Stimulated activated naive B cell treated with anti-CD40 and anti-IgM and Interleukin-4, amounts not matched to agents 10 μg/mL and 1 μg/mL and 100 μg/mL, for 72 hours (primary cell): ENCODE data around the gene TMEM131L.
A peak's percentile ranks its signal among the peaks of the same experiment; 100 is the strongest.

Experiments used
- ATAC-seq, 2 donors: fragments of 150-1000 bp; cut with Tn5 transposase; replicated peaks; 2 replicates each; pipeline ENCODE4 v1.10.0; 2021; ENCODE audit warnings: moderate library complexity in 1 of 2
- DNase-seq: peaks from one replicate; pipeline ENCODE4 v3.0.0; 2021
- H3K27ac Mint-ChIP-seq: one replicate; pipeline ENCODE4 v1.8.0; 2022; ENCODE audit warnings: mild to moderate bottlenecking, mixed read lengths
- H3K27me3 Mint-ChIP-seq, 2 donors: one replicate each; pipeline ENCODE4 v1.8.0; 2022; ENCODE audit warnings: mixed read lengths in 2 of 2
- H3K36me3 Mint-ChIP-seq, 2 donors: one replicate each; pipeline ENCODE4 v1.8.0; 2022; ENCODE audit warnings: mixed read lengths in 2 of 2, mild to moderate bottlenecking in 1 of 2
- H3K4me1 Mint-ChIP-seq, 2 donors: one replicate each; pipeline ENCODE4 v1.8.0; 2022; ENCODE audit warnings: mixed read lengths in 2 of 2, mild to moderate bottlenecking in 1 of 2
- H3K4me3 Mint-ChIP-seq, 2 donors: one replicate each; pipeline ENCODE4 v1.8.0; 2022; ENCODE audit warnings: mild to moderate bottlenecking in 2 of 2, mixed read lengths in 2 of 2, moderate library complexity in 1 of 2
- H3K9me3 Mint-ChIP-seq, 2 donors: one replicate each; pipeline ENCODE4 v1.8.0; 2022; ENCODE audit warnings: mixed read lengths in 2 of 2, mild to moderate bottlenecking in 1 of 2

Gene TMEM131L

DNA sequence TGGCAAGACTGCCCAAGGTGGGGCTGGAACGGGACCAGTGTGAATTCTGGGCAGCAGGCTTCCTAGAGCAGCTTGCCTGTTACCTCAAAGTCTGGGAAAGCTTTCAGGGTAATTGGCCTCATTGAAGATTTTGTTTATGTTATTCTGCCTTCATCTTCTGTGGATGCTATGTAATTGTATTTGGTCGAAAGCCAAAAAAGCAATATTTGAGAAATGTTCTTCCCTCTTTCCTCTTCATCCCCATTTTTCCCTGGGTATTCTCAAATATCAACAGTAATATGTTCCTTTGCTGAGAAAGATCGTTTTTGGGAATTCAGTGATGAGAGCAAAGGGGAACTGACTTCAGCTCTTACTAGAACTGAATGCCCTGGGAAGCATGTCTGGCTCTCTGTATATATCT, 12.9 kb downstream of the TMEM131L start:
- Mint-ChIP-seq H3K27me3 (no peaks in the 10 kb centered on the region), H3K9me3 (no peaks in the 10 kb centered on the region), H3K4me1 (peaks cover 48 to 74% of the 10 kb centered on the region in 2 donors), H3K4me3 (no peak overlapping the region), H3K27ac (peak overlapping the region; percentile 53), H3K36me3 (peaks cover 34 to 50% of the 10 kb centered on the region in 2 donors)
- no peak for DNase-seq
- ATAC-seq, result no peak

DNA sequence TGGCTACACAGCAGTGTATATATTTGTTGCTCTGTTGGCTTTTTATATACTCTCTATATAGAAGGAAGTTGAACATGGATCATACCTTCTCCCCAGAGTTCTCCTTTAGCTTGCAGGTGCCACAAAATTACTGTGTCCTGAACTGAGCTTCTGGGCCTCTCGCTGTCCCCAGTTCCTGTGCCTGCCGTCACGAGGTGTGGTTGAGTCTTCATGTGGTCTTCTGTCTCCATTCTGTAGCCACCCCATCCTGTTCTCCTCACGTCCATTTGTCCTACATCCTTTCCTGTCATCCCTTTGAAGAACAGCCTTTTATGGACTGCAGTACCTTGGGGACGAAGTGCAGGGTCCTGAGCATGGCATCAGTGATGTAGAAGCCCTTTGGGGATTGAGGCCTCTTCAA, 14.5 kb downstream of the TMEM131L start:
- peaks cover 25 to 36% of the 10 kb centered on the region in 2 donors for H3K36me3 Mint-ChIP-seq
- peak in 1 of 2 donors; percentile 39 for ATAC-seq
- no peaks in the 10 kb centered on the region for H3K9me3 Mint-ChIP-seq
- peak overlapping the region; percentile 80 for H3K27ac Mint-ChIP-seq
- H3K4me3 Mint-ChIP-seq, result peak overlapping the region in 1 of 2 donors; percentile 54
- no peaks in the 10 kb centered on the region for H3K27me3 Mint-ChIP-seq
- DNase-seq, result no peak
- H3K4me1 Mint-ChIP-seq, result peaks cover 42 to 68% of the 10 kb centered on the region in 2 donors

DNA sequence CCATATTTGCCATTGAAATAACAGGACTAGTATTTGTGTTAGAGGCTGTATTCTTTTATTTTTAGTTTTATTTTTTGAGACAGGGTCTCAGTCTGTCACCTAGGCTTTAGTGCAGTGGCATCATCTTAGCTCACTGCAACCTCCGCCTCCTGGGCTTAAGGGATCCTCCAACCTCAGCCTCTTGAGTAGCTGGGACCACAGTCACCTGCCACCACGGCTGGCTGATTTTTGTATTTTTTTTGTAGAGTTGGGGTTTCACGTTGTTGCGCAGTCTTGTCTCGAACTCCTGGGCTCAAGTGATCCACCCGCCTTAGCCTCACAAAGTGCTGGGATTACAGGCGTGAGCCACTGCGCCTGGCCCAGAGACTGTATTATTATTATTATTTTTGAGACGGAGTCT, 15.3 kb downstream of the TMEM131L start:
- peaks cover 46 to 76% of the 10 kb centered on the region in 2 donors for H3K4me1 Mint-ChIP-seq
- H3K27ac Mint-ChIP-seq, result peak overlapping the region; percentile 80
- no peak overlapping the region for H3K4me3 Mint-ChIP-seq
- no peaks in the 10 kb centered on the region for H3K9me3 Mint-ChIP-seq
- ATAC-seq (no peak), DNase-seq (no peak)
- no peaks in the 10 kb centered on the region for H3K27me3 Mint-ChIP-seq
- H3K36me3 Mint-ChIP-seq, result peaks cover 24 to 36% of the 10 kb centered on the region in 2 donors

DNA sequence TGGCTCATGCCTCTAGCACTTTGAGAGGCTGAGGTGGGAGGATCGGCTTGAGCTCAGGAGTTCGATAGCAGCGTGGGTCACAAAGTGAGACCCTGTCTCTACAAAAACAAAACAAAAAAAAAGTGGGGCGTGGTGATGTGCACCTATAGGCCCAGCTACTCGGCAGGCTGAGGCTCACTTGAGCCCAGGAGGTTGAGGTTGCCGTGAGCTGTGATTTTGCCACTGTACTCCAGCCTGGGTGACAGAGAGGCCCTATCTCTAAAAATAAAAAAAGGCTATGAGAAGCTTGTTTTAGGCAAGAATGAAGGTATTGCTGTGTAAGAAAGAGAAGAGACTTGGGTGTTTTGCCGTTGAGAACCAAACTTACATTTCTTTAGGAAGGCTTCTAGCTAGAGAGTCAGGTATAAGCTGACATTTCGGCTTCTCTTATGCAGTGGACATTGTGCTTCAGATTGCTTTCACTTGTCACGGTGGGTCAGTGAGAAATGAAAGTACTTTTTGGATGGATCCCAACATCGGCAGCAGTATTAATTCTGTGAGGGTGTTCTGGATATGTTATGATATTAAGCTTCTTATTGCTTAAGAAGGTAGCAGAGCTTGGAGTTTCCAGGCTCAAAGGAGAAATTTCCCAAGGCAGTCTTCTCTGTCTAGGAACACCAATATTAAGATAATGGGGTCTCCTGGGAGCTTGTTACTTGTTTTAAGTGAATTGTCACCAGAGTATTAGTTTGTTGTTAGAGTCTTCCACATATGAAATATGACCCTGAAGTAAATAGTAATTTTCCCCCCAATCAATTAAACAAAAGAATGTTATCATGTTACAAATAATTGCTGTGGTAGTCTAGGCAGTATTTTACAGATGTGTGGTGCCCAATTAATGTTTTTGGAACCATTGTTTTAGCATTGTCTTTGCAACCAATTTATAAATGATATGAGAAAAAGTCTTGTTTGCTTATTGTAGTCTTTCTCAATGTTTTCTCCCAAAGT, 17.6 kb downstream of the TMEM131L start:
- Mint-ChIP-seq H3K9me3 (no peaks in the 10 kb centered on the region), H3K36me3 (peaks cover 16 to 26% of the 10 kb centered on the region in 2 donors), H3K4me1 (peaks cover 54 to 78% of the 10 kb centered on the region in 2 donors), H3K27me3 (no peaks in the 10 kb centered on the region), H3K4me3 (peak overlapping the region; percentile 9 to 40), H3K27ac (peak overlapping the region; percentile 63)
- DNase-seq (no peak), ATAC-seq (no peak)

DNA sequence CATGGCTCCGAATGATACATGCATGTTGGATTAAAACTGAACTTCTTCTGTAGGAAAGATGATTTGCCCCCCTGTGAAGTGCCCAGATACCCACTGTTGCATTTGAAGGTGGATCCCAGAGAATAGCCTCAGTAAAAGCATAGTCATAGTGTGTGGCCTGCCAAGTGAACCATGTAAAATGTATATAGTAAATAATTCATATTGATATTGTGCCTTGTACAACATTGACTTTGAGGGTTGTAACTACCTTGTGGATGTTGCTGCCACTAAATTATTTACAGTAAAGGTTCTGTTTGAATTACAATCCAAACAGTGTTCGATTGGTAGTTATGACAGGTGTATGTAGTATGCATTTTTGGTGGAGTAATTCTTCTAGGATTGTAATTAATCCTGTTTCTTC, 19.2 kb downstream of the TMEM131L start:
- no peak for ATAC-seq
- Mint-ChIP-seq H3K4me3 (no peak overlapping the region), H3K36me3 (peaks cover 9 to 11% of the 10 kb centered on the region in 2 donors), H3K27me3 (no peaks in the 10 kb centered on the region), H3K27ac (no peak overlapping the region), H3K9me3 (no peaks in the 10 kb centered on the region), H3K4me1 (peaks cover 52 to 78% of the 10 kb centered on the region in 2 donors)
- no peak for DNase-seq

DNA sequence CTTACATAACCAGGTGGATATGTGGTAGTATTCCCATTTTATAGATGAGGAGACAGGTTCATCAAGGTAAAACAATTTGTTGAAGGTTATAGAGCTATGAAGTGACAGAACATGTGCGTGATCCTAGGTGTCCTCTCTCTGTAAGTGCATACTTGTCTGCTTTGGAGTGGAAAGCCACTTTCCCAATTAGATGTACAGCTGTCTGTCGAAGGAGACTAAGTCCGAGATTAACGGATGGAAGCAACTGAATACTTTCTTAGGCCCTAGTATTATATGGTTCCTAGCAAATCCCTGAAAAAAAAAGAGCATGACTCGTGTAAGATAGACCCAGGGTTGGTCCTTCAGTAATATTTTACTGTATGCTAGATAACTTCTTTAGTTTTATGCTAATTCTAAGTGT, 19.7 kb downstream of the TMEM131L start:
- Mint-ChIP-seq H3K36me3 (peaks cover 6 to 7% of the 10 kb centered on the region in 2 donors), H3K27me3 (no peaks in the 10 kb centered on the region), H3K4me3 (no peak overlapping the region), H3K9me3 (no peaks in the 10 kb centered on the region), H3K27ac (peak overlapping the region; percentile 15), H3K4me1 (peaks cover 50 to 78% of the 10 kb centered on the region in 2 donors)
- ATAC-seq (no peak), DNase-seq (no peak)

DNA sequence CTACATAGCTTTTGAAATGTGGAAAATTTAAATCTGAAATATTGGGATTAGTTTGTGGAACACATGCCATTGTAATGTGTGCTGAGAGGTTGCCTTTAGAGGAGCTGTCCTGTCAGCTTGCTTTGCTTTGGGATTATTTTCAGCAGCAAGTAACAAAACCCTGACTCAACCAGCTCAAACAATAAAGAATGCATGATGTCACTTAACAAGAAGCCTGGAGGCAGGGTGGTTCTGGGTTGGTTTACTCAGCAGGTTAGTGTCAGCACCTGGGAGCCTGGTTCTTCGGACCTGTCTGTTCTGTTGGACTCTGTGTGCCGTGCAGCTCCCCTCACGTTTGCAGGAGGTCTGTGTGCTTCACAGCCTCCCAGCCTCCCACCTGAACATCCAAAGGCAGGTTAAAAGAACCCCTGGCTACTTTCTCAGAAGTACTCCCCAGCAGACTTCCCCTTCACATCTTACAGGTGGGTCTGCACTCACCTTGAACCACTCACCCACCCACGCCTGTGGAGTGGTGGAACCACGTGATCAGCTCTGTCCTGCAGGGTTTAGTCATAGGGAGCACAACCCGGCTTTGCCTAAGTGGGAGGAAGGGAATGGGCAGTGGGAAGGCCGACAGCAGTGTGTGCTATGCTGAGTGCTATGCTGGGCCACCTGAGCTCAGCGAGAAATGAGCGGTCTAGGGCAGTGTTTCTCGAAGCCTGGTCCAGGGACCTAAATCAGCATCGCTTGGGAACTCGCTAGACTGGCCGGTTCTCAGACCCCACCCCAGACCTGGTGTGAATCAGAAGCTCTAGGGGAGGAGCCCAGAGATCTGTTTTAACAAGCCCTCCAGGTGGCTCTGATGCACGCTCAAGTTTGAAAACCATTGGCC, 20.4 kb downstream of the TMEM131L start:
- Mint-ChIP-seq H3K27ac (peak overlapping the region; percentile 85), H3K4me3 (peak overlapping the region; percentile 65 to 74), H3K9me3 (no peaks in the 10 kb centered on the region), H3K27me3 (no peaks in the 10 kb centered on the region), H3K36me3 (peaks cover 5 to 8% of the 10 kb centered on the region in 2 donors), H3K4me1 (peaks cover 52 to 79% of the 10 kb centered on the region in 2 donors)
- DNase-seq (no peak), ATAC-seq (no peak)

DNA sequence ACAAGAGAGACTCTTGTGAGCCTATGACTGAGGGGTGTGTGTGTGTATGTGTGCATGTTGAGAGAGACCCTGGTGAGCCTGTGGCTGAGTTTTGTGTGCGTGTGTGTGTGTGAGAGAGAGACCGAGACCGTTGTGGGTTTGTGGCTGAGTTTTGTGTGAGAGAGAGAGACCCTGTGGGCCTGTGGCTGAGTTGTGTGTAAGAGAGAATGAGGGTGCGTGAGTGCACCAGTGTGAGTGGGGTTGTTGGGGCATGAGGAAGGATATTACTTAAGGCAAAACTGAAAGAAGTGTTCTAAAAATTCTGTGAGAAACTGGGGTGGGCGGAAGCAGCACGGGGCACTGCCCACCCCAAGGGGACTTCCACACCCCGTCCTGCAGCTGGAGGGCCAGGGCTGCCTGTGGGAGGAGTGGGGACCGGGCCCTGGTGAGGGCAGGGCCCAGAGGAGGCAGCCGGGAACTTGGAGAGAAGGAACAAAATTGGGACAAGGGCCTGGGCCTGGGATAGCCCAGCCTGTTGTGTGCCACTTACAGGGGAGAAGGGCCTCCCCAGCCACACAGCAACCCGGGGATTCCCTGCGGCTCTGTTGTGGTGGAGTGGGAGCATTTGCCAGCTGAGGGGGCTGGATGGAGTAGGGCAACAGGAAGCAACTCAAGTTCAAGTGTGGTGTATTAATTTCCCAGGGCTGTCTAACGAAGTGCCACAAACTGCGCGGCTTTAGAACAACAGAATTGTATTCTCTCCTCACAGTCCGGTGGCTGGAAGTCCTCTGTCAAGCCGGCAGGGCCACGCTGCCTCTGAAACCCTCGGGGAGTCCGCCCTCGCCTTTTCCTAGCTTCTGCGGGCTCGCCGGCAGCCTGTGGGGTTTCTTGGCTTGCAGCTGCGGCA, 22.1 kb downstream of the TMEM131L start:
- H3K4me1 Mint-ChIP-seq, result peaks cover 52 to 83% of the 10 kb centered on the region in 2 donors
- peak overlapping the region; percentile 85 for H3K27ac Mint-ChIP-seq
- peaks cover 8 to 11% of the 10 kb centered on the region in 2 donors for H3K36me3 Mint-ChIP-seq
- no peaks in the 10 kb centered on the region for H3K27me3 Mint-ChIP-seq
- peaks cover 2 to 4% of the 10 kb centered on the region in 2 donors for H3K9me3 Mint-ChIP-seq
- DNase-seq, result peak; percentile 75
- ATAC-seq, result peak; percentile 80 to 84
- H3K4me3 Mint-ChIP-seq, result peak overlapping the region; percentile 65 to 74

DNA sequence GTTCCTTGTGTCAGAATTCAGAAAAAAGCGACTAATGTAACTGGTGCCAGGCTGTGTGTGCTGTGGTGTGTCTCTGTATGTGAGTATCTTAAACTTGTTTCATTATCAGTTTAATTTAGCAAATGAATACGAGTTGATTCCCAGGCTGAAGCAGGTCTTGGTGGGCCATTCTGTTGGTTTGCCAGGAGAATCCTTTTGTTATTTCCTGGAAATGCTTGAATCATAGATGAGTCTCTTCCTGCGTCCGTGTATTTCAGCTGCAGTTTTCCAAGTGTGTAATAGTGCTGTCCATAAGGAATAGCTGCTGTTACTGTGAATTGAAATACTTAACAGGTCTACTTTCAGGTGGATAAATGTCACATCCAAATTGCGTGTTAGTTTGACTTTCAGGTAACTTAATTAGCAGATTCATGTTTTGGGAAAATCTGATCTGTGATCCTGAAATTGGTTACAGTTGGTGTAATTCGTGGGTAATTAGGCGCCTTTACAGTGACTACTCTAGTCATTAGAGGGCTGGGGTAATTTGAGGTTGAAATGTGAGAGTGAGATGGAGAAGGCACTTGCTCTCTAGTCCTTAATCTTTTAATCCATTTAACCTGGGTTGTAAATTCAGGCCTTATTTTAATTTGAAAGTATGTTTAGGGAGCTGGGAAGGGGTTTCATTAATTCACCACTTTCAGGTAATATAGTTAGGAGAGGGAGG, 23.8 kb downstream of the TMEM131L start:
- no peak for DNase-seq
- H3K4me3 Mint-ChIP-seq, result peak overlapping the region; percentile 65 to 74
- peaks cover 10 to 22% of the 10 kb centered on the region in 2 donors for H3K36me3 Mint-ChIP-seq
- H3K27ac Mint-ChIP-seq, result peak overlapping the region; percentile 85
- peaks cover 56 to 90% of the 10 kb centered on the region in 2 donors for H3K4me1 Mint-ChIP-seq
- H3K27me3 Mint-ChIP-seq, result no peaks in the 10 kb centered on the region
- no peak for ATAC-seq
- peaks cover 2 to 4% of the 10 kb centered on the region in 2 donors for H3K9me3 Mint-ChIP-seq

DNA sequence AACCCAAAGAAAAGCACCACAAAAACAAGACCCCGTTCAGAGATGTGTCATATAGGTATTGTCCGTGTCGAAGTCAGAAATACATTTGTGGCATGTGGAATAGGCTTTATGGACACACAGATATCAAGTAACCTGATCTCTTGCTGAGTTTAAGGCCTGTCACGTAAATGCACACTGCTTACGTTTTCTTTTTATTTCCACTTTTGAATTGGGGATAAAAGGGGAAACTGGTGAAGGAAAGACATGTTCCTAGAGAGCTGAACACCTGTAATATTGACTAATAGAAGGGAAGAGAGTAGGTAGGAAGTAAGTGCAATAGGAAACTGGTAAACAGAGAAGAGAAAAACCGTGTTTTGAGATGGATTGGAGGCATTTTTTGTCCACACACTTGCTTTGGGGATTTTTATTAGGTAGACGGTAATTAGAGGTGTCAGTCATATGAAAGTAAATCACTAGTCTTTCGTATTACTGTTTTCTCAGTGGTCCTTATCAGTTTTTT, 24.9 kb downstream of the TMEM131L start:
- peaks cover 2 to 4% of the 10 kb centered on the region in 2 donors for H3K9me3 Mint-ChIP-seq
- peak overlapping the region; percentile 56 for H3K27ac Mint-ChIP-seq

DNA sequence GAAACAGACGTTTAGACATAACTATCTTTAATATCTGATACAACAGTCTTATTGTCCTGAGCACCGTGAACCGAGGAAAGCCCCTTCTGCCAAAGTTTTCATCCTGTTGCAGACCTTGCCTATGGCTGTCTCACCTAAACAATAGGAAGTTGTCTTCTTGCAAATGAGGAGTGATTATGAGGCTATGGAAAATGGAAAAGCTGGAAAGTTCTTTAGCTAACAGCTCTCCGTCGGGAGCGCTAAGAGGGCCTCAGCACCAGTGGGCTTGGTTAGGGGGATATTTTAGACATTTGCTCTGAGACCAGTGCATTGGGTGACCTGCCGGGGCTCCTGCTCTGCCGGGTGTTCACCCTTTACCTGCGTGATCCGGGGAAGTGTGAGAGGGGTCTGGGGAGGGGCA, 28.4 kb downstream of the TMEM131L start:
- peaks cover 63 to 90% of the 10 kb centered on the region in 2 donors for H3K4me1 Mint-ChIP-seq
- H3K36me3 Mint-ChIP-seq, result peaks cover 27 to 44% of the 10 kb centered on the region in 2 donors
- peaks cover 2 to 5% of the 10 kb centered on the region in 2 donors for H3K9me3 Mint-ChIP-seq
- DNase-seq, result no peak
- no peak for ATAC-seq
- peak overlapping the region; percentile 88 for H3K27ac Mint-ChIP-seq
- no peaks in the 10 kb centered on the region for H3K27me3 Mint-ChIP-seq
- peak overlapping the region; percentile 10 to 17 for H3K4me3 Mint-ChIP-seq

More for the DNA sequence above, 24.9 kb downstream of the TMEM131L start:
- Mint-ChIP-seq H3K27me3 (no peaks in the 10 kb centered on the region), H3K4me3 (peak overlapping the region; percentile 41 to 58), H3K36me3 (peaks cover 16 to 31% of the 10 kb centered on the region in 2 donors), H3K4me1 (peaks cover 58 to 90% of the 10 kb centered on the region in 2 donors)
- no peak for ATAC-seq
- DNase-seq, result no peak

DNA sequence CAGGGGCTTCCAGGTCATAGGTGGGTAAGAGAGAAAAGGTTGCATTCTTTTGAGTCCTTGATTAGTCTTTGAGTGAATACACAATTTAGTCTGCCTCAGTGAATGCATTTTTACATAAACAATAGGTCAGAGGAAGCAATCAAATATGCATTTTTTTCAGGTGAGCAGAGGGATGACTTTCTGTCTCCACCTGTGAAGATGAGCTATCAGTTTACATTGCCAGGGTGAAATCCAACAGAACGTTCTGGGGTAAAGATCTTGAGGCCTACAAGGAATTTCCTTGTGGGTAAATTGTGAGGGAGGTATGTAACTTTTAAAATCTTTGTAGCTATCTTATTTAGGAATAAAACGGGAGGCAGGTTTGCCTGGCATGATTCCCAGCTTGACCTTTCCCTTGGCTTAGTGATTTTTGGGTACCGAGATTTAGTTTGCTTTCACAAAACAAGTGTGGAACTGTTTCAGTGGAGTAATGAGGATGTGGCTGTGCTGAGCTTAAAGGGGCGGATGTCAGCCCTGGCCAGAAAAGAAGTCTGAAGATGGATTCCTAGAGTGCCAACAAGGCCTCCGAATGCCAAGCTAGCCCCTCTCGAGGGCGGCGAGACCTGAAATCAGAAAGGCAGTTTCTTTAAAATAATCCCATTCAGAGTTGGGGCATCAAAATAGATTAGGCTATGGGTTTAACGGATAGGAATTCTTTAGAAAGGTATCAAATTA, 29.5 kb downstream of the TMEM131L start:
- peaks cover 66 to 90% of the 10 kb centered on the region in 2 donors for H3K4me1 Mint-ChIP-seq
- no peaks in the 10 kb centered on the region for H3K27me3 Mint-ChIP-seq
- H3K4me3 Mint-ChIP-seq, result no peak overlapping the region
- H3K27ac Mint-ChIP-seq, result peak overlapping the region; percentile 44
- H3K9me3 Mint-ChIP-seq, result peaks cover 2 to 9% of the 10 kb centered on the region in 2 donors
- DNase-seq (no peak), ATAC-seq (no peak)
- peaks cover 35 to 55% of the 10 kb centered on the region in 2 donors for H3K36me3 Mint-ChIP-seq
